GM21619 (cell line): Measurements from ENCODE around the gene KRTAP12-3.

Experiments used
- ATAC-seq: cut with Tn5 transposase; IDR thresholded peaks from one replicate; pipeline ENCODE4 v1.9.1; 2021; ENCODE audit not compliant: unreplicated experiment

KRTAP12-3 gene

DNA sequence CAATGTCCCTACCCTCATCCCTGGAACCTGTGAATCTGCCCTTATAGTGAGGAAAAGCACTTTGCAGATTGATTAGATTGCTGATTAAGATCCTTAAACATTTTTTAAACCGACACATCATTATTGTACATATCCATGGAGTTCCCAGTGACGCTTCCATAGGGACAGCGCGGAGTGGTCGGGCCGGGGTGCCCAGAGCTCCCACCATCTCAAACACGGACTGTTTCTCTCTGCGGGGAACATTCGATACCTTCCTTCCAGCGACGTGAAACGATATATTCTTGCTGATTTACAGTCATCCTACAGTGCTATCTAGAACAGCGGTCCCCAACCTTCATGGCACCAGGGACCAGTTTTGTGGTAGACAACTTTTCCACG is 43.3 kb downstream of the KRTAP12-3 start:
- no peak for ATAC-seq

DNA sequence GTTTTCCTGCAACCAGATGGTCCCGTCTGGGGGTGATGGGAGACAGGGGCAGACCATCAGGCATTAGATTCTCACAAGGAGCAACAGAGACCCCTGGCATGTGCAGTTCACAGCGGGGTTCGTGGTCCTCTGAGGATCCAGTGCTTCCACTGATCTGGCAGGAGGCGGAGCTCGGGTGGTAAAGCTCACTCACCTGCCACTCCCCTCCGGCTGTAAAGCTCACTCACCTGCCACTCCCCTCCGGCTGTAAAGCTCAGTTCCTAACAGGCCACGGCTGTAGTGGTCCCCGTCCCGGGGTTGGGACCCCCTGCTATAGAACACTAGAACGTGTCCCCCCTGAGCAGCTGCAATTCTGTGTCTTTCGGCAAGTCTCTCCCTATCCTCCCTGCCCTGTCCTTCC is 43.8 kb downstream of the KRTAP12-3 start:
- no peak for ATAC-seq

DNA sequence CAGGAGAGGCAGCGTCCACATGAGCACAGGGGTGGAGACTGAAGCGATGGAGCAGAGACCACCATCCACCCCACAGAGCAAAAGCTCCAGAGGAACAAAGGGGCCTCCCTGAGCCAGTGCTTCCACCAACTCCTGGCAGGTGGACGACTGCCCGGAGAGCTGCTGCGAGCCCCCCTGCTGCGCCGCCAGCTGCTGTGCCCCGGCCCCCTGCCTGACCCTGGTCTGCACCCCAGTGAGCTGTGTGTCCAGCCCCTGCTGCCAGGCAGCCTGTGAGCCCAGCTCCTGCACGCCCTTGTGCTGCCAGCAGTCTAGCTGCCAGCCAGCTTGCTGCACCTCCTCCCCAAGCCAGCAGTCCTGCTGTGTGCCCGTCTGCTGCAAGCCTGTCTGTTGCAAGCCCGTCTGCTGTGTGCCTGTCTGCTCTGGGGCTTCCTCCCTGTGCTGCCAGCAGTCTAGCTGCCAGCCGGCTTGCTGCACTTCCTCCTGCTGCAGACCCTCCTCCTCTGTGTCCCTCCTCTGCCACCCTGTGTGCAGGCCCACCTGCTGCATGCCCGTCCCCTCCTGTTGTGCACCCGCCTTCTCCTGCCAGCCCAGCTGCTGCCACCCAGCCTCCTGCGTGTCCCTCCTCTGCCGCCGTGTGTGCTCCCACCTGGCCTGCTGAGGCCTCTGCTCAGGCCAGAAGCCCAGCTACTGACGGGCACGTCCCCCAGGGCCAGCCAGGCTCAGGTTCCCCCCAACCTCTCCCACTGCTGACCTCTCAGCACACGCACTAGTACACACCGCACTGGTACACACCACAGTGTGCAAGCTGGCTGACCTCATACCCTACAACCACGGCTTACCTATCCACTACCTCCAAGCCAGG is 44.6 kb downstream of the KRTAP12-3 start:
- ATAC-seq = no peak

DNA sequence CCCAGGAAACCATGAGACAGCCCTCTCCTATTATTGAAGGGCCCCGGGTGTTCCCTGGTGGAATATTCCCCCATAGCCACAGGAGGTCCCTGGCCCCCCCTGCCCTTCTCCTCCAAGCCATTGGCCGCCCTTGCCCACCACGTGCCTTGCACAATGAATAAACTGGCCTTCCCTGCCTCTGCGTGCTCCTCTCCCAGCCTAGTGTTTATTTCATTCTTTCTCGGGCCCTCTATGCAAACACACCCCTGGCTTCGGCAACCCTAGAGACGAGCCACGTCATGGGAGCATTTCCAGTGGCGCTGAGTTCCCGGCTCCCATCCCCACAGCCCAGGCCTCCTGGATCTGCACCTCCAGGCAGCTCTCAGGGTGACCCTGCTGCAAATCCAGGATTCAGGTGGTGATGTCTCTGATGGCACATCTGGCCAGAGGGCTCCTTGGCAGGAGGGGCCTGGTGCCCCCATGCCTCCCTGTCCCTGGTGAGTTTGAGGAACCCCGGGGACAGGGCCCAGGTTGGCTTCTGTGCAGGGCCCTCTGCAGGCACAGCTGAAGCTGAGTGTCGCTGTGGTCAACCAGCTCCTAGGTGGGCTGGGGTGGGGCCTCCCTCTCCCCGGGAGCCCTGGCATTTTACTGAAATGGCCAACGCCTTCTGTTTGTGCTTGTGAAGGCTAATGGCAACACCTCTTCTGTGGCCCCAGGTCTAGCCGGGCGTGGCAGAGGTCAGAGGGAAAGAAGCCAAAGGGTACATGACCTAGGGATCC is 45.4 kb downstream of the KRTAP12-3 start:
- ATAC-seq = no peak

DNA sequence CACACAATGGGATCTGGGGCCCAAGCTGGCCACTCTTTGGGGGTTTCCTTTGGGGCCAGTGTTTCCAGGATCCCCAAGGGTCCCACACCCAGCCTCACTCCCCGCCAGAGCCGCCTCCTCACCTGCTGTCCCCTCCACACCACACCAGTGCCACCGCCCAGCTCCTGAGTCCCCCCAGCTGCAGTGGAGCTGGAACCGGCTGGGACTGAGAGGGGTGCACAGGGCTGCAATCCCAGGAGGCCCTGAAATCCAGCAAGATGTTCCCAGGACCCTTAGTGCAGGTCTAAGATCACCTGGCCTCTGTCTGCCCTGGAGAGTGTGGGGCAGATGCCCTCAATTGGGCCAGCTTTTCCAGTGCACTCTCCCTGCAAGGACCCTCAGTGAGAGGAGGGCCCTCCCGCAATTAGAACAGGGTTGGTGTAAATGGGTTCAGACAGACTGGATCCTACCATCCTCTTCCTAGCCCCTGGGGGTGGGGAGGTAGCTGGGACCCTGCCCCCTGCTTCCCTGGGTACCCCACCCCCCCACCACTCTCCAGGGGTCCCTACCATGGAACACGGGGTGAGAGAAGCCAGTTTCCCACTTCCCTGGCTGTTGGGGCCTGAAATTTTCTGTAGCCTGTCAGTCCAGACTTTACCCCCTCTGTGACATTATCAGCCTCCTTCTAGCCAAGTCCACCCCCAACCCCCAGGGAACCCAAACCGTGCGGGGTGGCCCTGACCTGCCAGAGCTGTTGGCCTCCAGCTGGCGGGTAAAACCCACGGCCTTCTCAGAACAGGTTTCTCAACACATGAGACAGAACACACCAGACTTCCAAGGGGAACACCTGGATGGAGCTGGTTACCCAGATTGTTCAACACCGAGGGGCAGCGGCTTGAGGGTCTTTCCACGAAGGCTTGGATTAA is 46.3 kb downstream of the KRTAP12-3 start:
- ATAC-seq = no peak

DNA sequence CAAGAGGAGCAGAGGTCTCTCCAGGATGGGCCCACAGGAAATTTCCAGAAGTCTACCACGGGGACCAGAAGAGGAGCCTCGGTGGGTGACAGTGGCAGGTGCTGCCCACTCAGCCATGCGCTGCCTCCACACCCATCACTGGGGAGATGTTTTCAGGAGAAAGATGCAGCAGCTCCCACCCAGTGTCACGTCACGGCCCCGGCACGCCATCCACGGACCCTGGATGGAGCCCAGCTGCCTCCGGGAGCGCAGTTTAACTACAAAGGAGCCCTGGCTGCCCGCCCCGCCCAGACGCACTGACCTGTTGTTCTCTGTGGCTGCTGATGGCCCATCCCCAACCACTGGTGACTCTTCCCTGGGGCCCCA is 46.9 kb downstream of the KRTAP12-3 start:
- no peak for ATAC-seq

DNA sequence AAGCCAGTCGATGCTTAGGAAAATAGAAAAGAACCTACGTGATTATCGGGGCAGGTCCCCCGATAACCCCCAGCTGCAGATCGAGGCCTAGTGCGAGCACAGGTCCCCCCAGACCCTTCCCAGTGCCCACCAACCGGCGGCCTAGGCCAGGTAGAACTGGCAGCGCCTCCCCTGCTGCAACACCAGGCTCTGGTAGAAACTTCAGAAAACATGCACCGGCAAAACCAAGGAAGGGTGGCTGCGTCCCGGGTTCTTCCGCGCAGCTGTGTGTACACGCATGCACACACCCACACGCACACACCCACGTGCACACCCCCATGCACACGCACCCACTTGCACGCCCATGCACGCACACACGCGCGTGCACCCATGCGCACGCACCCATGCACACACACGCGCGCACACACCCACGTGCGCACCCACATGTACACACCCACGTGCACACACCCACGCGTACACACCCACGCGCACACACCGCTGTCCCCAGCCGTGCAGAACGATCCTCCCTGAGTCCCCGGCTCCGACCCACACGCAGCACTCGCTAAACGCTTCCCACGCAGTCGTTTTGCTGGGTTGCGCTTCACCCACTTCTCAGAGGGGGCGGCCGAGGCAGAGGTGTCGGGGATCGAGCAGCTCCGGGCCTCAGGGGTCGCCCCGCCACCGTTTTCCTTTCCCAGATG is 48.4 kb downstream of the KRTAP12-3 start:
- ATAC-seq = no peak

DNA sequence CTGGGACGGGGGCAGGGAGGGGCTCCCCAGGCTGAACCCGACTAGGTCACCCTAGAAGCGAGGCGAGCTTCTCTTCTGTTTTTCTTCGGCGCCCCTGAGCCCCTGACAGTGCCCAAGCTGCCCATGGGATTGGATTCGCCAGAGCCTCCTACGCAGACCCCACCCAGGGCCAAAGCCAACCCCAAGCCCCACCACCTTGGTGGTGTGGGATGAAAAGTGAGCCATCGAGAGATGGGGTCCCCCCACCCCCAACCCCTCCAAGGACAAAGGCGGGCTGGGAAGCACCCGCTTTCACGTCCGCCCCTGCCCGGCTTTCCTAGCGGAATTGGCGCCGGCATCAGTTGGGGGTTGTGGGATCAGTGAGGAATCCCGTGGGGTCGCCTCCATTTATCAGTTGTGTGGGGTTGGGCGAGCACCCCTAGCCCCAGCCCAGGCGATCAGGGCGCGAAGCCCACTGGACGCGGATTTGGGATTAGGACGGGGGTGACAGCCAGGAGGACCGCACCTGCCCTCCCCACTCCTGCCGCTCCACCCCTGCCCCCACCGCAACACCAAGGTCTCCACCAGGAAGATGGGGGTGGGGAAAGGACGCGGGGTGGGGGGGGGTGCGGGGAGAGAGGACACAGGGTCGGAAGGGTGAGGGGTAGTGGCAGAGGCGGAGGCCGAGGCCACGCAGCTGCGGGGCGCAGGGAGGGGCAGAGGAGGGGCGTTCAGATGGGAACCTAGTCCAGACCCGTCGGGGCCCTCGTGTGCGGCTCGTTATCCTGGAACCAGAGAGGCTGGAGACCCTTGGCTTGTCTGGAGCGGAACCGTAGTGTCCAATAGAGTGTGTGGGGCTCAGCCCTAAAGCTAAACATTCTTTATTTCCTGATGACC is 49.2 kb downstream of the KRTAP12-3 start:
- no peak for ATAC-seq
